HG03060 (cell line): ENCODE data around the gene C12orf43.

ENCODE experiments used
- ATAC-seq: cut with Tn5 transposase; IDR thresholded peaks from one replicate; pipeline ENCODE4 v1.9.1; 2021; ENCODE audit warnings: low read depth, moderate number of reproducible peaks; ENCODE audit not compliant: unreplicated experiment

C12orf43 gene

DNA sequence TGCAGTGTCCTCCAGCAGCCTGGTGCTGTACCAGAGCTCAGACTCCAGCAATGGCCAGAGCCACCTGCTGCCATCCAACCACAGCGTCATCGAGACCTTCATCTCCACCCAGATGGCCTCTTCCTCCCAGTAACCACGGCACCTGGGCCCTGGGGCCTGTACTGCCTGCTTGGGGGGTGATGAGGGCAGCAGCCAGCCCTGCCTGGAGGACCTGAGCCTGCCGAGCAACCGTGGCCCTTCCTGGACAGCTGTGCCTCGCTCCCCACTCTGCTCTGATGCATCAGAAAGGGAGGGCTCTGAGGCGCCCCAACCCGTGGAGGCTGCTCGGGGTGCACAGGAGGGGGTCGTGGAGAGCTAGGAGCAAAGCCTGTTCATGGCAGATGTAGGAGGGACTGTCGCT is 15.2 kb downstream of the C12orf43 start:
- ATAC-seq = no peak

GRCh38 chr12:121000530-121000929 is 15.8 kb downstream of the C12orf43 start:
- ATAC-seq = no peak

GRCh38 chr12:120999191-121000120 is 16.8 kb downstream of the C12orf43 start:
- no peak for ATAC-seq

DNA sequence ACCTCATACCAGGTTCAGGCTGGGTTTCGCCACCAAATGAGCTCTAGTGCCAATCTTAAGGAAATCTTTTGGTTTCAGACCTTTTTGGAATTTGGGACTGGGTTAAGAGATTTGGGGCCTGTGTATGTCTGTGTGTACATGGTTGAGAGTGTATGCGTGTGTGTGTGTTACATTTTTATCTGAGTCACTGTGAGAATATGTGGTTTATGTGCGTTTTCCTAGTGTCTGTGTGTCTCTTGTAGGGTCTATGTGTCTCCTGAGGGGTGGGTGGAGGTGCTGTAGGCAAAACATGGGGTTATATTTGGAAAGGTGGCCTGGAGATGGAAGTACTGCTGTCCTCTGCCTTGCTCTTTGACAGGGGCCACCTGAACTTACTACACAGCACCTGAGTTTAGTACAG is 17.9 kb downstream of the C12orf43 start:
- ATAC-seq = no peak

GRCh38 chr12:120997448-120997847 is 18.8 kb downstream of the C12orf43 start:
- no peak for ATAC-seq

DNA sequence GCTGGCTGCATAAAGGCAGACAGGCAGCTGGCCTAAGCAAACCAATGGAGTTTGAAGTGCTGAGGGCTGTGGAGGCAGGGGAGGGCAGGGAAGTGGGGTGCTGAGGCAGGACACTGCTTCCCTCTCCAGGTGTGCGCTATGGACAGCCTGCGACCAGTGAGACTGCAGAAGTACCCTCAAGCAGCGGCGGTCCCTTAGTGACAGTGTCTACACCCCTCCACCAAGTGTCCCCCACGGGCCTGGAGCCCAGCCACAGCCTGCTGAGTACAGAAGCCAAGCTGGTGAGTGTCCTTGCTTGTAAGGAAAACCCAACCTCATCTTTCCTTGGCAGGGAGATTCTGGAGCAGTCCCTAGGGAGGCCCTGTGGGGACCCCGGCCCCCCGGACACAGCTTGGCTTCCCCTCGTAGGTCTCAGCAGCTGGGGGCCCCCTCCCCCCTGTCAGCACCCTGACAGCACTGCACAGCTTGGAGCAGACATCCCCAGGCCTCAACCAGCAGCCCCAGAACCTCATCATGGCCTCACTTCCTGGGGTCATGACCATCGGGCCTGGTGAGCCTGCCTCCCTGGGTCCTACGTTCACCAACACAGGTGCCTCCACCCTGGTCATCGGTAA is 20.0 kb downstream of the C12orf43 start:
- ATAC-seq = no peak

GRCh38 chr12:120994589-120995337 is 21.5 kb downstream of the C12orf43 start:
- ATAC-seq = no peak

- no peak for ATAC-seq
Measured at GRCh38 chr12:120994059-120994458, 22.2 kb downstream of the C12orf43 start.

GRCh38 chr12:120993496-120993895 is 22.8 kb downstream of the C12orf43 start:
- no peak for ATAC-seq

DNA sequence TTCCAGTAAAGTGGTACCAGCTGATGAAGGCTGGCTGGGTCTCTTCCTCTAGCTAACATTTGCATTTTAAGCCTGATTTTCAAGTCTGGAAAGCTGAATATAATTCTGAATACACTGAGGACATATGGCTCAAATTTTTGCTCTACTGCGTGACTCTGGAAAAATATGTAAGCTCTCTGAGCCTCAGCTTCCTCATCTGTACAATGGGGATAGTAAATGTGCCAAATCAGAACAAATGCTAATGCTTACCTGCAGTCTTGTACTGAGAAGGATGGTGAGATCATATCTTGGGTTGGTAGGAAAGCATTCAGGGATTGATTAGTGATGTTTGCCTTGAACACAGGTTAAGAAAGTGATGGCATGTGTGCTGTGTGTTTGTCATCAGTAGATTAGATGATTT is 23.3 kb downstream of the C12orf43 start:
- no peak for ATAC-seq

GRCh38 chr12:120991965-120992364 is 24.3 kb downstream of the C12orf43 start:
- ATAC-seq = no peak

GRCh38 chr12:120990487-120991055 is 25.7 kb downstream of the C12orf43 start:
- no peak for ATAC-seq

DNA sequence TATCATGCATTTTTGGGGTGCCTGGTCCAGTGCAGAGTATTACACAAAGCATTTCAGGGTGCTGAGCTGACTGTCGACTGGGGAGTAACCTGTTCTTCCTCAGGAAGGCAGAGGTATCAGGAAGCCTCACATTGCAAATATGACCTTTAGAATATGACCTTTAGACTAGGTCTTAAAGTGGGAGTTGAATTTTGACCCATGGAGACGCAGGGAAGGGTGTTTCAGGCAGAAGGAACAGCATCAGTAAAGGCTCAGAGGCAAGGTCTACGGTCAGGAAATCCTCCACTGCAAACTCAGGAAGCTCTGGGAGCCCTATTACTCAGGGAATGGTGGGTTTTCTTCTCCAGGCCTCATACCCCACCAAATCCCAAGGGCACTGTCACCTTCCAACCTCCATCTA is 26.6 kb downstream of the C12orf43 start:
- ATAC-seq = no peak

GRCh38 chr12:120988658-120989057 is 27.6 kb downstream of the C12orf43 start:
- no peak for ATAC-seq

DNA sequence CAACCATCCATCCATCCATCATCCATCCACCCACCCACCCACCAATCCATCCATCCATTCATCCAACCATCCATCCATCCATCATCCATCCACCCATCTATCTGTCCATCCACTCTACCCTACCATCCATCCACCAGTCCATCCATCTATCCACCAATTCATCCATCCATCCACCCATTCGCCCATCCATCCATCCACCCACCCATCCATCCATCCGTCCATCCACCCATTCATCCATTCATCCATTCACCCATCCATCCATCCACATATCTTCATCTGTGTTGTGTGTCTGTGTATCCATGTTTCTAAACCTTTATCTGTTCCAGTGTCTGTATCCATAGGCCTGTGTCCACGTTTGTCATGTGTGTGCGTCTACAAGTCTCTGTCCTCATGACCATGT is 28.1 kb downstream of the C12orf43 start:
- no peak for ATAC-seq

GRCh38 chr12:120984351-120984898 is 31.9 kb downstream of the C12orf43 start:
- no peak for ATAC-seq

DNA sequence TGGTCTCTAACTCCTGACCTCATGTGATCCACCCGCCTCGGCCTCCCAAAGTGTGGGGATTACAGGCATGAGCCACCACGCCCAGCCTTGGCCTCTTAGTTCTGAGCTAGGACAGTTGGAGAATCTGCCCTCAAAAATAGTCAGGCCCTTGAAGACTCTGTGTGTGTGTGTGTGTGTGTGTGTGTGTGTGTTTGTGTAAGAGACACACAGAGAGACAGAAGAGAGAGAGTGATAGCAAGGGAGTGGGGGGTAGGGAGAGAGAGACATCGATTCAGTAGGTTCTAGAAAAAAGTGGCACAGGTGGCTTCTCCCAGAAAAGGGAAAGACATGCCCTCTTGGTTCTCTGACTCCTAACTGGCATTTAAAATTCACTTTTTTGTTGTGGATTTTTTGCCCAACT is 32.5 kb downstream of the C12orf43 start:
- no peak for ATAC-seq

DNA sequence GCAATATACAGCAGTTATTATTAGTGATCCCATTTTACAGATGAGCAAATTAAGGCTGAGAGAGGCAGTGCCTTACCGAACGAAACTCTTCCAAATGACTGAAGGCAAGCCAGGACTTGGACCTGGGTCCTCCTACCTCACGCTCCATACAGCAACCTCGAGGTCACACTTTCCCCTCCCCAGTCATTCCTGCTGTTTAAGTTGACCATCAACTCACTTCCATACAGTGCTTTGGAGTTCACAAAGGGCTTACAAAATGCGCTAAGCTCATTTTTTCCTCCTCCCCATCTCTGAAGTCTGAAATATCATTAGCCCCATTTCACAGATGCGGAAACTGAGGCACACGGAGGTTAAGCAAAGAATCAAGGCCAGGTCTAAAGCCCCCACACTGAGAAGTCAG is 33.6 kb downstream of the C12orf43 start:
- ATAC-seq = no peak

GRCh38 chr12:120981407-120981941 is 34.8 kb downstream of the C12orf43 start:
- ATAC-seq = no peak

DNA sequence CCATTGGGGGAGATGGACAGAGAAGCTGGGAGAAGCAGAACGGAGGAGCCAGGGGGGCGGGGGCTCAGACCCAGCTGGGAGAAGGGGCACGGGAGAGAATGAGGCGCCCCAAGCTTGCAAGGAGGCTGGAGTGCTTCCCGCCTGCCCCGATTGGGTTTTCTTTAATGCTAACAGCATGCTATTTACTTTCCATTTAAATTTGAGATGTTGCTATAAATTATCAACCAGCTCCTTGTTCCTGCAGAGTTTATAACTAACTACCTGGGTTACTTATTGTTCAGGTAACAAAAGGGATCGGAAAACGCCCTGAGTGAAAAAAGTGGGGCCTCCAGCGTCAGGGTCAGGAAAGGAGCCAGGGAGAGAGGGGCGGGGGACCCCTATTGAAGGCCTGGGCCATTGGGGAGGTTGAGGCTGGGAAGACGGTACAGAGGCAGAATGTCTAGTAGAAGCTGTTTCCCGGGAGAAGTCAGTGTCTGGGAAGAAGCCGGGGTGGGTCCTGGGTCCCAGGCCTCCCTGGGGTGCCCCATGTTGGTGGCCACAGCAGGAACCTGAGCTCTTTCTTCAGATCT is 35.4 kb downstream of the C12orf43 start:
- no peak for ATAC-seq
